GM18868 (cell line): ENCODE measurements around the gene TBC1D22B.

Source experiments
- ATAC-seq: cut with Tn5 transposase; IDR thresholded peaks from one replicate; pipeline ENCODE4 v1.9.1; 2021; ENCODE audit warnings: mild to moderate bottlenecking, moderate library complexity; ENCODE audit not compliant: unreplicated experiment

The TBC1D22B gene

GRCh38 chr6:37239526-37239925, 18.0 kb upstream of the TBC1D22B start:
- ATAC-seq: no peak

- peak; percentile 54 for ATAC-seq
These were observed 17.4 kb upstream of the TBC1D22B start for GRCh38 chr6:37239950-37240713.

GRCh38 chr6:37241131-37241530, 16.4 kb upstream of the TBC1D22B start:
- no peak for ATAC-seq

DNA sequence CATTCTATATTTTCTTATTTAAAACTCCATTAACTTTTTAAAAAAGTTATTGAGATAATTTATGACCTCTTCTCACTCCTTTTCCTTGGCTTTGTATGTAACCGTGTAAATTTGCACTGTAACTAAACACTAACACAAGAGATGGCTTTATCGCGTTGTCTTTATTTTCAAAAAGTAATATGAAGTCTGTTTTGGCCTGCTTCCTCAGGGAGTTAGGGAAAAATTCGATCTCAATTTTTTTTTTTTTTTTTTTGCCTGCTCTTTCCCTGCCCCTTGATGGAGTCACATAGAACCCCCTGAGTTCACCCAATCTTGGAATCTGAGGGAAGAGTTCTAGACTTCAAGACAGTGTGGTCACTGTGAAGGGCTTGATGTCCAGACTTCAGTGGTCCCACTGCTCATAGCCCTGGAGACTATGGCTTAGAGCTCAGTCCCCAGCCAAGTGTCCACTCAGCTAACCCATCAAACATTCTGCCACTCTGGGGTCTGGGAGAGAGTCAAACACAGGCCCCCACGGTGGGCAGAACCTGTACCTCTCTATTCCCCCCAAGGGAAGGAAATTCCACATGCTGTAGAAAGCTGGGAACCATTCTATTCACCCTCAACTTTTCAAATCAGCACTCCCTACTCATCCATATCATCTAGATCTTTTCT, 15.7 kb upstream of the TBC1D22B start:
- no peak for ATAC-seq

DNA sequence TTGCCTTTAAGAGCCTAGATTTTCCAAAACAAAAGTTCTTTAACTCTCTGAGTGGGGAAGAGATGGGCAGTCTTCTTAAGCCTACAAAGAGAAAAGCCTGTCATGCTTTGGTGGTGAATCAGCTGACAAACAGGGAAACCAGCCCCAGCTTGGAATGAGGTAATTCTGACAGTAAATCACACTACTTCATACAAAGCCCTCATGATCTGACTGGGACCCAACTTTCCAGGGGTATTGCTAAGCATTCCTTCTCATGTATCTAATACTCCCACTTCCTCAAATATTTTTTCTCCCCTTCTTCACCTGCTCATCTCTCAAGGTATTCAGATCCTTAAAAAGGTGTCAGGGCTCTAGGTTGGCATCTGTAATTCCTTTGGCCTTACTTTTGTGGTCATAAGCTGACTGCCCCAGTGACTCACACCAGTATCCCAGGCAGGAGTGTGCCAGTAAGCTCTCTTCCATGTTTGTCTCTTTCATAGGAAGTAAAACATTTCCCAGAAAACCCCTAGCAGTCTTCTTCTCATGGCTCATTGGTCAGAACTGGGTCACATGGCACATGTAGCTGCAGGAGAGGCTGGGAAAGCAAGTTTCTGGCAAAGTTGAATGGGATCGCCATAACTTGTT, 15.0 kb upstream of the TBC1D22B start:
- no peak for ATAC-seq

- no peak for ATAC-seq
These were observed 14.3 kb upstream of the TBC1D22B start for GRCh38 chr6:37243131-37243815.

DNA sequence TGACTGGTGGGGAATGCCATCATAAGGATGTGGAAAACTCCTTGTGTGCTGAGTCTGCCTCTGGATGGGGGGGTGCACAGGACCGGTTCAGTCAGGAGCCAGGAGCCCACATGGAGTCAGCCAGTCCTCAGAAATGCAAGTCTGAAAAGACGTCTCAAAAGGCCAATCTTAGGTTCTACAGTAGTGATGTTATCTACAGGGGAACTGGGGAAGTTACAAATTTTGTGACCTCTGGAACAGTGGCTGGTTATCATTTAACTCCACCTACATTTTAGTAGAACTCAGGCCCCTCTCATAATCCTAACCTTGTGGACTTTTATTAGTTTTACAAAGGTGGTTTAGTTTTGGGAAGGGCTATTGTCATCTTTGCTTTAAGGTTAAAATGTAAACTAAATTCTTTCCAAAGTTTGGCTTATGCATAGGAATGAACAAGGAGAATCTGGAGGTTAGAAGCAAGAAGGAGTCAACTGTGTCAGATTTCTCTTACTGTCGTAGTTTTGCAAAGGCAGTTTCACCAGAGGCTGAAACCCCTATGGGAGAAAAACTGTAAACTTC, 13.7 kb upstream of the TBC1D22B start:
- ATAC-seq: no peak

GRCh38 chr6:37244430-37245310, 12.9 kb upstream of the TBC1D22B start:
- ATAC-seq: no peak

GRCh38 chr6:37251211-37251780, 6.3 kb upstream of the TBC1D22B start:
- ATAC-seq: no peak

GRCh38 chr6:37253486-37254007, 4.0 kb upstream of the TBC1D22B start:
- no peak for ATAC-seq

DNA sequence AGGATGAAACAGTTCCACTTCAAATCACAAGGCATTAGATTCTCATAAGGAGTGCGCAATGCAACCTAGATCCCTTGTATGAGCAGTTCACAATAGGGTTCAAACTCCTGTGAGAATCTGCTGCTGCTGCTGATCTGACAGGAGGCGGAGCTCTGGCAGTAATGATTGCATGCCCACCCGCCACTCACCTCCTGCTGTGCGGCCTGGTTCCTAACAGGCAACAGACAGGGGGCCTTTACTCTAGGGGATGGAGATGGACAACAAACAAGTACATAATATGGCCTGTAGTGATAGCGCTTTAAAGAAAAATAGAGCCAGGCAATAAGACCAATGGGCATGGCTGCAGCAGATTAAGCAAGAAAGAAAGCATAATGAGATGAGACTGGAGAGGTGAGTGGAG, 2.7 kb upstream of the TBC1D22B start:
- ATAC-seq: no peak

GRCh38 chr6:37256692-37257319, 766 bp upstream of the TBC1D22B start:
- no peak for ATAC-seq

DNA sequence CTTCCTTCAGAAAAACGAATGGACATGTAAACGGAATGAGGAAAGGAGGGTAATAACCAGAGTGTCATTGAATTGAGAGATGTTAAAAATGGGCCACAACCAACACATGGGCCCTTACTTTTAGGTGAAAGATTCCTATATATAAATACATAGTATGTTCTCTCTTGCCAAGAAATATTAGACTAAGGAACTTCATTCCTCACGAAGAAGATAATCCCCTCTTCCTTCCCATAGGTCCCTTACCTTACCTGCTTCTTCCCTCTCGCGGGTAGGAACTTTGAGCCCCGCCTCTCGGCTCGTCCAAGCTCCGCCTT, 295 bp upstream of the TBC1D22B start:
- ATAC-seq: no peak

GRCh38 chr6:37258405-37259105, 983 bp downstream of the TBC1D22B start:
- ATAC-seq: no peak

DNA sequence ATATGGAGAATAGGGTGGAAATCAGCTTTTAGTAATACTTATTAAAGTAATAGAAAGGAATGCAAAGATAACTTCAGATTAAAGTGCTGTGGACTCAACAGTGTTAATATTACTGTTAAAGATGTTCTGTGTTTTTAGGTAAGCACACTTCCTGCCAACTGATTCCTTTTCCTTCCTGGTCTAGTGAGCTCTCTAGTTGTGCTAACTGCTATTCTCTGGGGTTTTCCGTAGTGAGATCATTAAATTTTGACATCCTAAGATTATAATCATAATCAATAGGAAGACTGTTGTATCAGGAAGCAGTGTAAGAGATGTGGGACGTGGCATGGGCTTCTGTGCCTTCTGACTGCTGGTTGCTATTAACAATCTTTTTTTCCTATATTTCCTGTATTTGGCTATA, 1.6 kb downstream of the TBC1D22B start:
- ATAC-seq: no peak

- ATAC-seq: no peak
These were observed 2.5 kb downstream of the TBC1D22B start for GRCh38 chr6:37260040-37260439.

GRCh38 chr6:37260444-37260843, 2.9 kb downstream of the TBC1D22B start:
- ATAC-seq: no peak

DNA sequence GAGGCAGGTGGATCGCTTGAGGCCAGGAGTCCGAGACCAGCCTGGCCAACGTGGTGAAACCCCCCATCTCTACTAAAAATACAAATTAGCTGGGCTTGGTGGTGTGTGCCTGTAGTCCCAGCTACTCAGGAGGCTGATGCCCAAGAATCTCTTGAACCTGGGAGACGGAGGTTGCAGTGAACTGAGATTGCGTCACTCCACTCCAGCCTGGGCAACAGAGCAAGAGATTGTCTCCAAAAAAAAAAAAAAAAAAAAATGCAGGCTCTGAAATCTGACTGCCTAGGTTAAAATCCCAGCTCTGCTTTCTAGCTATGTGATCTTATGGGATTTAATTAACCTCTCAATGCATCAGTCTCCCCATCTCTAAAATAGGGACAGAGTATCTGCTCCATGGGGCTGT, 3.6 kb downstream of the TBC1D22B start:
- no peak for ATAC-seq
